DMS 273 treated with DMSO at 0.1 percent for 48 hours (cell line): ENCODE results near the gene ZNF83.
"Not testable (repeated sequence)": the region's sequence is repeated elsewhere in the genome, so short reads cannot be mapped to it uniquely, and the experiment has no call there.

ENCODE experiments used
- DNase-seq: peaks from one replicate; lab custom pipeline; 2025; lab: John Stamatoyannopoulos, UW

Gene ZNF83

GRCh38 chr19:52639996-52640395 lies 1.8 kb upstream of the ZNF83 start:
- no peak for DNase-seq

- DNase-seq, result no peak
Measured at GRCh38 chr19:52638601-52639000, 446 bp upstream of the ZNF83 start.

GRCh38 chr19:52635786-52636570 lies 2.2 kb downstream of the ZNF83 start:
- DNase-seq, result no peak

GRCh38 chr19:52627441-52627840 lies 10.7 kb downstream of the ZNF83 start:
- DNase-seq, result not testable (repeated sequence)

- DNase-seq, result no peak
Measured at GRCh38 chr19:52626915-52627314, 11.2 kb downstream of the ZNF83 start.

GRCh38 chr19:52622261-52622660 lies 15.9 kb downstream of the ZNF83 start:
- DNase-seq, result no peak

- no peak for DNase-seq
Measured at GRCh38 chr19:52621376-52621775, 16.8 kb downstream of the ZNF83 start.

- DNase-seq, result no peak
Measured at GRCh38 chr19:52613299-52613906, 24.8 kb downstream of the ZNF83 start.

- DNase-seq, result no peak
Measured at GRCh38 chr19:52603558-52604207, 34.5 kb downstream of the ZNF83 start.

GRCh38 chr19:52602941-52603340 lies 35.2 kb downstream of the ZNF83 start:
- no peak for DNase-seq

GRCh38 chr19:52601974-52602366 lies 36.2 kb downstream of the ZNF83 start:
- not testable (repeated sequence) for DNase-seq

- peak; percentile 35 for DNase-seq
Measured at GRCh38 chr19:52601025-52601973, 36.9 kb downstream of the ZNF83 start.

GRCh38 chr19:52600639-52601024 lies 37.5 kb downstream of the ZNF83 start:
- DNase-seq, result no peak

- no peak for DNase-seq
Measured at GRCh38 chr19:52599241-52599640, 38.9 kb downstream of the ZNF83 start.

GRCh38 chr19:52593441-52593840 lies 44.7 kb downstream of the ZNF83 start:
- DNase-seq, result not testable (repeated sequence)

- DNase-seq, result no peak
Measured at GRCh38 chr19:52592301-52592700, 45.9 kb downstream of the ZNF83 start.

GRCh38 chr19:52590728-52591127 lies 47.4 kb downstream of the ZNF83 start:
- DNase-seq, result no peak

GRCh38 chr19:52585604-52586003 lies 52.6 kb downstream of the ZNF83 start:
- DNase-seq, result no peak

GRCh38 chr19:52584736-52585440 lies 53.3 kb downstream of the ZNF83 start:
- no peak for DNase-seq

GRCh38 chr19:52570000-52570861 lies 67.9 kb downstream of the ZNF83 start, which contains the start of gene ZNF701:
Gene ZNF701, plus strand, starts transcription at chr19:52570287. Its CDS starts 3,861 bp downstream, at chr19:52574148.
- peak; percentile 74 for DNase-seq
